OCI-LY7 (cell line): ENCODE measurements around the gene MOSPD2. TPM values are rescaled to one million over a fixed set of nuclear protein-coding genes. Genes with fewer than 3 reads are reported as not detected.

Experiments
- BruUV-seq: library from RNA; stranded (reverse); fragments of 400-500 nt; replicated peaks from 2 replicates; lab custom pipeline; 2021; lab: Mats Ljungman, UMichigan
- CTCF ChIA-PET: fragments of 300-600 bp; sonication (Branson Sonifier 250); formaldehyde crosslinking; loops from one replicate; lab custom pipeline; 2022; ENCODE audit warnings: antibody characterized with exemption; ENCODE audit not compliant: unreplicated experiment; lab: Charles Lee
- POLR2A ChIA-PET: fragments of 300-600 bp; sonication (Branson Sonifier 250); formaldehyde crosslinking; loops from one replicate; lab custom pipeline; 2022; ENCODE audit warnings: antibody characterized with exemption; lab: Charles Lee
- DNase-seq: peaks from one replicate; pipeline ENCODE4 v3.0.0-alpha.2; 2015; ENCODE audit warnings: low spot score
- H2AFZ ChIP-seq: fragments of 200-600 bp; sonication (generic), shearing (Covaris generic); 2 replicates; pipeline ENCODE4 v1.6.1; 2014; ENCODE audit warnings: mild to moderate bottlenecking, antibody characterized with exemption, low read length, moderate library complexity
- H3K27ac ChIP-seq: fragments of 200-600 bp; sonication (generic); 2 replicates; pipeline ENCODE4 v1.5.1; 2014; ENCODE audit warnings: mixed run types, low read depth, mild to moderate bottlenecking, moderate library complexity, low read length, inconsistent platforms; ENCODE audit not compliant: poor library complexity, severe bottlenecking
- H3K36me3 ChIP-seq: fragments of 200-600 bp; sonication (generic); 2 replicates; pipeline ENCODE4 v1.6.1; 2014; ENCODE audit warnings: mild to moderate bottlenecking, antibody characterized with exemption, low read length, moderate library complexity, mixed read lengths; ENCODE audit not compliant: insufficient read depth
- H3K4me1 ChIP-seq: fragments of 200-600 bp; sonication (generic); 2 replicates; pipeline ENCODE4 v1.5.1; 2014; ENCODE audit warnings: mild to moderate bottlenecking, low read length; ENCODE audit not compliant: insufficient read depth, poor library complexity, severe bottlenecking
- H3K4me2 ChIP-seq: fragments of 200-600 bp; sonication (generic); 2 replicates; pipeline ENCODE4 v1.6.1; 2014; ENCODE audit warnings: mild to moderate bottlenecking, low read length
- H3K4me3 ChIP-seq: fragments of 200-600 bp; sonication (generic); 2 replicates; pipeline ENCODE4 v1.5.1; 2014; ENCODE audit warnings: mild to moderate bottlenecking, low read depth, low read length; ENCODE audit not compliant: poor library complexity, severe bottlenecking
- H3K79me2 ChIP-seq: fragments of 200-600 bp; sonication (generic); 2 replicates; pipeline ENCODE4 v1.6.1; 2016; ENCODE audit warnings: low read depth, mild to moderate bottlenecking, low read length, moderate library complexity, mixed read lengths; ENCODE audit not compliant: insufficient read depth
- H3K9me2 ChIP-seq: fragments of 200-600 bp; sonication (generic); 2 replicates; pipeline ENCODE4 v1.6.1; 2016; ENCODE audit warnings: mild to moderate bottlenecking, low read length, mixed read lengths; ENCODE audit not compliant: insufficient read depth
- H3K9me3 ChIP-seq: fragments of 200-600 bp; sonication (generic); 2 replicates; pipeline ENCODE4 v1.6.1; 2014; ENCODE audit warnings: mild to moderate bottlenecking, mixed run types, low read length, mixed read lengths
- H4K20me1 ChIP-seq: fragments of 200-600 bp; sonication (generic); 2 replicates; pipeline ENCODE4 v1.6.1; 2014; ENCODE audit warnings: mild to moderate bottlenecking, antibody characterized with exemption, low read length, moderate library complexity, mixed read lengths; ENCODE audit not compliant: insufficient read depth
- CTCF ChIP-seq: fragments of 200-600 bp; sonication (generic); conservative IDR thresholded peaks from 2 replicates; pipeline ENCODE4 v1.5.1; 2014; ENCODE audit warnings: mild to moderate bottlenecking, antibody characterized with exemption, low read length, moderate library complexity, mixed read lengths
- EZH2phosphoT487 ChIP-seq: fragments of 200-600 bp; sonication (generic); IDR thresholded peaks from 2 replicates; pipeline ENCODE4 v1.6.1; 2018; ENCODE audit warnings: low read depth, borderline replicate concordance, mild to moderate bottlenecking, mixed run types, antibody characterized with exemption, low read length, moderate library complexity, mixed read lengths
- intact Hi-C: fragments of 100-400 bp; cut with micrococcal nuclease; formaldehyde crosslinking; loops from one replicate; pipeline ENCODE4 v1.10.0; 2022; ENCODE audit not compliant: unreplicated experiment
- total RNA-seq, 2 experiments: library from RNA; depleted of rRNA in 1 of 2; stranded (reverse); fragments of >200 nt in 1 of 2; shearing (Covaris generic) in 1 of 2; gene quantifications; 2 replicates each; pipeline ENCODE4 v1.2.3, GENCODE V29; 2014 to 2022

The MOSPD2 gene
- total RNA-seq, 2 experiments from 2014 or later: 8.0 to 11.3 TPM

- CTCF ChIA-PET: no interaction called here
Measured at GRCh38 chrX:14851526-14851925, 21.7 kb upstream of the MOSPD2 start.

GRCh38 chrX:14864631-14865030, 8.6 kb upstream of the MOSPD2 start:
- H3K4me2 ChIP-seq: no peak overlapping the region
- no peak overlapping the region for H2AFZ ChIP-seq
- H3K36me3 ChIP-seq: peaks cover 64% of the 10 kb centered on the region
- H4K20me1 ChIP-seq: no peaks in the 10 kb centered on the region
- no peak for TF ChIP-seq CTCF
- no peak for TF ChIP-seq EZH2phosphoT487
- DNase-seq: no peak
- H3K4me1 ChIP-seq: no peaks in the 10 kb centered on the region
- intact Hi-C loops: no loop called here
- peaks cover 49% of the 10 kb centered on the region for H3K79me2 ChIP-seq
- BruUV-seq: no TSS peak
- ChIA-PET POLR2A (no interaction called here), CTCF (no interaction called here)
- no peak overlapping the region for H3K27ac ChIP-seq
- H3K9me3 ChIP-seq: peaks cover 8% of the 10 kb centered on the region; the same call in 1 of the 2 replicates
- H3K4me3 ChIP-seq: no peak overlapping the region
- no peaks in the 10 kb centered on the region for H3K9me2 ChIP-seq

More at GRCh38 chrX:14851526-14851925, 21.7 kb upstream of the MOSPD2 start:
- Histone ChIP-seq H3K4me3 (no peak overlapping the region), H3K79me2 (no peaks in the 10 kb centered on the region), H3K4me2 (peak overlapping the region; percentile 23; the same call in 1 of the 2 replicates), H2AFZ (no peak overlapping the region), H3K27ac (no peak overlapping the region), H4K20me1 (no peaks in the 10 kb centered on the region), H3K9me3 (no peaks in the 10 kb centered on the region), H3K36me3 (peaks cover 39% of the 10 kb centered on the region), H3K9me2 (no peaks in the 10 kb centered on the region), H3K4me1 (peaks cover 10% of the 10 kb centered on the region)
- POLR2A ChIA-PET: interaction anchor here (0.8 kb wide), 1 partner anchor 18 kb away, joined by 4 read pairs; no protein-coding TSS in a partner anchor
- BruUV-seq: no TSS peak
- intact Hi-C loops: no loop called here
- no peak for DNase-seq
- TF ChIP-seq CTCF: no peak
- no peak for TF ChIP-seq EZH2phosphoT487

DNA sequence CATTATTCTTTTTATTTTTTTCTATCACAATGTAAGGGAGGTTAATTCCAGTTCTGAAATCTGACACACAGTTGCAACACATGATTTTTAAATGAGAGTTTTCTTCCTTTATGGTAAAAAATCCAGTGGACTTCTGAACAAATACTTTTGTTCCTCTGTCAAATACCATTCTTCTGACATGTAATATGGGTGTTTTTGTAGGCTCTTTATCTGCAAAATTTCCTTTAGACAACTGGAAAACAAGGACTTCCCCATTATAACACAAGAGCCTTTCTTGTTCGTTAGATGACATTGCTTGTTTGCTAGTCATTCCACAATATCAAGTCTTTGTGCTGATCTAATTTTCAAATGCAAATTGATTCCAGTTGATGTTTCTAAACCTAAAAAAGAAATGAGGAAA, 8.0 kb upstream of the MOSPD2 start:
- H3K4me3 ChIP-seq: no peak overlapping the region
- DNase-seq: no peak
- no peak overlapping the region for H2AFZ ChIP-seq
- no peaks in the 10 kb centered on the region for H3K9me2 ChIP-seq
- H3K27ac ChIP-seq: no peak overlapping the region
- ChIA-PET POLR2A (no interaction called here), CTCF (no interaction called here)
- no TSS peak for BruUV-seq
- H3K36me3 ChIP-seq: peaks cover 64% of the 10 kb centered on the region
- H3K4me2 ChIP-seq: no peak overlapping the region
- peaks cover 54% of the 10 kb centered on the region for H3K79me2 ChIP-seq
- peaks cover 8% of the 10 kb centered on the region; the same call in 1 of the 2 replicates for H3K9me3 ChIP-seq
- TF ChIP-seq CTCF (no peak), EZH2phosphoT487 (no peak)
- intact Hi-C loops: no loop called here
- H3K4me1 ChIP-seq: no peaks in the 10 kb centered on the region
- H4K20me1 ChIP-seq: no peaks in the 10 kb centered on the region
